ENCODE measurements around the gene RNF111.

DNA sequence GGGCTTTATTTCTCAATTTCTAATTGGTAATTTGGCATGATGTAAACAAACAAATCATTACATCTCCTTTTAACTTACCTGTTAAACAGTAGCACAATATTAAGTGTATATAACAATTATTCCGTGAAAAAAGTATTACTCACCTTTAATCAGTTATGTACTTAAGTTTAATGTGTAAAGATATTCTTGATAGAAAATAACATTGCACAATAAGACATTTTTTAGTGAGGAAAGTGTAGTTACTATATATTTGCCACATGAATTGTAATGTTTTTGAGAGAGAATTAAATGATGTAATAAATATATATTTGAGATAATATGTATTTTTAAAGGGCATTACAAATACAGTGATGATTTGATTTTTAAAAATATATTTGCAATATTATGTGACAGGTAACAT lies 106.6 kb downstream of the RNF111 start:
- TF ChIP-seq, protein P1, sequence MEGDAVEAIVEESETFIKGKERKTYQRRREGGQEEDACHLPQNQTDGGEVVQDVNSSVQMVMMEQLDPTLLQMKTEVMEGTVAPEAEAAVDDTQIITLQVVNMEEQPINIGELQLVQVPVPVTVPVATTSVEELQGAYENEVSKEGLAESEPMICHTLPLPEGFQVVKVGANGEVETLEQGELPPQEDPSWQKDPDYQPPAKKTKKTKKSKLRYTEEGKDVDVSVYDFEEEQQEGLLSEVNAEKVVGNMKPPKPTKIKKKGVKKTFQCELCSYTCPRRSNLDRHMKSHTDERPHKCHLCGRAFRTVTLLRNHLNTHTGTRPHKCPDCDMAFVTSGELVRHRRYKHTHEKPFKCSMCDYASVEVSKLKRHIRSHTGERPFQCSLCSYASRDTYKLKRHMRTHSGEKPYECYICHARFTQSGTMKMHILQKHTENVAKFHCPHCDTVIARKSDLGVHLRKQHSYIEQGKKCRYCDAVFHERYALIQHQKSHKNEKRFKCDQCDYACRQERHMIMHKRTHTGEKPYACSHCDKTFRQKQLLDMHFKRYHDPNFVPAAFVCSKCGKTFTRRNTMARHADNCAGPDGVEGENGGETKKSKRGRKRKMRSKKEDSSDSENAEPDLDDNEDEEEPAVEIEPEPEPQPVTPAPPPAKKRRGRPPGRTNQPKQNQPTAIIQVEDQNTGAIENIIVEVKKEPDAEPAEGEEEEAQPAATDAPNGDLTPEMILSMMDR (IDR thresholded peaks at IDR 0.05), result no peak
- no peak for TF ChIP-seq POLR2A (IDR thresholded peaks at IDR 0.05)
